ENCODE results near the gene SEMA4C. TPM values are rescaled to one million over a fixed set of nuclear protein-coding genes. Genes with fewer than 3 reads are reported as not detected.

SEMA4C gene
- total RNA-seq, 1 donor from 2014 or later: 32.0 TPM

DNA sequence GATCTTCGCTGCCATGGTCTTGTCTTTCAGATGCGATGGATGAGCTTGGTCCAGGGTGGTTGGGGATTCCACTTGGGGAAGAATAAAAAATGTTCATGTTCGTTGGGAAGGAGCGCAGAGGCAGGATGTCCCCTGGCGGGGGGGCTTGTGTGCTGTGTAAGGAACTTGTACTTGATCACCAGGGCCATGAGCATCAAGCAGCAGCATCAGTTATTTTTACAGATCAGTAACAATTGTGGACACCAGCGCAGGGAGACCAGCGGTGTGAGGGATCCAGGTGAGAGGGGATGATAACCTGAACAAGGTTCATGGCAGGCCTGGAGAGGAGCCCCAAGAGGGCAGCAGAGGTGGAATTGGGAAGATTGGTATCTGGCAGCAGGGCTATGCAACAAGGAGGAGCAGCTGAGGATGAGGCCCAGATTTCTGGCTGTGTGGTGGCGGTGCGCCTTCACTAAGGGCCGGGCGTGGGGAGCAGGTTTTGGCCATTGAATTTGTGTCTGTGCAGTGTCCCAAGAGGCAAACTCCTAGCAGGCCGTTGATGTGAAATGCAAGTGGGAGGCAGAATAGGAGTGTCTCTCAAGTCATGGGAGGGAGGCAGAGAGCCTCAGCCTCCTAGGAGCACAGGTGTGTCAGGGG is 49.9 kb downstream of the SEMA4C start:
- no peak for DNase-seq (ENCODE audit: low spot score)
- Mint-ChIP-seq H3K27me3 (ENCODE audit: low read depth) (no peaks in the 10 kb centered on the region), H3K9me3 (no peaks in the 10 kb centered on the region), H3K4me1 (ENCODE audit: low read depth) (peaks cover 44% of the 10 kb centered on the region), H3K27ac (no peak overlapping the region), H3K36me3 (ENCODE audit: low read depth) (peaks cover 49% of the 10 kb centered on the region), H3K4me3 (ENCODE audit: low read depth) (peak overlapping the region; percentile 0)
- intact Hi-C loops (cut with micrococcal nuclease): loop anchor here (5.0 kb wide), 3 partner anchors 37 to 218 kb away; partner anchors contain the start of gene ANKRD39

- Mint-ChIP-seq H3K27ac (no peak overlapping the region), H3K36me3 (ENCODE audit: low read depth) (peaks cover 49% of the 10 kb centered on the region), H3K9me3 (no peaks in the 10 kb centered on the region), H3K4me3 (ENCODE audit: low read depth) (peak overlapping the region; percentile 10), H3K27me3 (ENCODE audit: low read depth) (no peaks in the 10 kb centered on the region), H3K4me1 (ENCODE audit: low read depth) (peaks cover 45% of the 10 kb centered on the region)
- DNase-seq (ENCODE audit: low spot score): no peak
- intact Hi-C loops (cut with micrococcal nuclease): loop anchor here (5.0 kb wide), 3 partner anchors 38 to 217 kb away; partner anchors contain the start of gene ANKRD39
Measured at GRCh38 chr2:96819128-96819875, 50.6 kb downstream of the SEMA4C start.

- Mint-ChIP-seq H3K9me3 (no peaks in the 10 kb centered on the region), H3K27me3 (ENCODE audit: low read depth) (no peaks in the 10 kb centered on the region), H3K4me1 (ENCODE audit: low read depth) (peaks cover 45% of the 10 kb centered on the region), H3K36me3 (ENCODE audit: low read depth) (peaks cover 45% of the 10 kb centered on the region), H3K4me3 (ENCODE audit: low read depth) (peak overlapping the region; percentile 80), H3K27ac (no peak overlapping the region)
- no peak for DNase-seq (ENCODE audit: low spot score)
- intact Hi-C loops (cut with micrococcal nuclease): loop anchor here (5.0 kb wide), 3 partner anchors 39 to 216 kb away; partner anchors contain the start of gene ANKRD39
Measured at GRCh38 chr2:96817882-96818281, 52.0 kb downstream of the SEMA4C start.

DNA sequence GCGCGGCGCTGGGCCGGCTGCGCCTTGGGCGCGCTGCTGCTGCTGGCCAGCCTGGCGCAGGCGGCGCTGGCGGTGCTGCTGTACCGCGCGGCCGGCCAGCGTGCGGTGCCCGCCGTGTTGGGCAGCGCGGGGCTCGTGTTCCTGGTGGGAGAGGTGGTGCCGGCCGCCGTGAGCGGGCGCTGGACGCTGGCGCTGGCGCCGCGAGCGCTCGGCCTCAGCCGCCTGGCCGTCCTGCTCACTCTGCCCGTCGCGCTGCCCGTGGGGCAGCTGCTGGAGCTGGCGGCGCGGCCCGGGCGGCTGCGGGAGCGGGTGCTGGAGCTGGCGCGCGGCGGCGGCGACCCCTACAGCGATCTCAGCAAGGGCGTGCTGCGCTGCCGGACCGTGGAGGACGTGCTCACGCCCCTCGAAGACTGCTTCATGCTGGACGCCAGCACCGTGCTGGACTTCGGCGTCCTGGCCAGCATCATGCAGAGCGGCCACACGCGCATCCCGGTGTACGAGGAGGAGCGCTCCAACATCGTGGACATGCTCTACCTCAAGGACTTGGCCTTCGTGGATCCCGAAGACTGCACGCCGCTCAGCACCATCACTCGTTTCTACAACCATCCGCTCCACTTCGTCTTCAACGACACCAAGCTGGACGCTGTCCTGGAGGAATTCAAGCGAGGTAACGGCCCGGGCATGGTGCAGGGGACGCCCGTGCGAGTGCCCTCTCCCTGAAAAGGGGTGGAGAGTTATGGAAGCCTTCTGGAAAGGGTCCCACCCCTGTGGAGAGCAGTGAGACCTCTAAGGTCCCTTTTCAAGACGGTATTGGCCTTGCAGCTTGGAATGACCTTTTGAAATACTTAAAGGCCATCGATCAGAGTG is 52.8 kb downstream of the SEMA4C start:
- H3K36me3 Mint-ChIP-seq (ENCODE audit: low read depth): peaks cover 46% of the 10 kb centered on the region
- H3K27ac Mint-ChIP-seq: peak overlapping the region; percentile 6
- H3K27me3 Mint-ChIP-seq (ENCODE audit: low read depth): no peaks in the 10 kb centered on the region
- DNase-seq (ENCODE audit: low spot score): no peak
- peaks cover 44% of the 10 kb centered on the region for H3K4me1 Mint-ChIP-seq (ENCODE audit: low read depth)
- intact Hi-C loops (cut with micrococcal nuclease): loop anchor here (1.0 to 5.0 kb wide), 4 partner anchors 40 to 215 kb away; partner anchors contain the start of genes ANKRD39 and CNNM4
- H3K4me3 Mint-ChIP-seq (ENCODE audit: low read depth): peak overlapping the region; percentile 80
- H3K9me3 Mint-ChIP-seq: no peaks in the 10 kb centered on the region

- H3K4me3 Mint-ChIP-seq (ENCODE audit: low read depth): peak within 1 kb of the TSS; percentile 84
- H3K4me1 Mint-ChIP-seq (ENCODE audit: low read depth): peaks cover 41% of the 10 kb centered on the region
- intact Hi-C loops (cut with micrococcal nuclease): loop anchor here (1.0 to 5.0 kb wide), 4 partner anchors 41 to 214 kb away; partner anchors contain the start of genes ANKRD39 and CNNM4
Measured at GRCh38 chr2:96816127-96816835, 53.6 kb downstream of the SEMA4C start, which contains the start of gene CNNM3. Gene CNNM3, plus strand, starts transcription at chr2:96816268. Its CDS starts 10 bp downstream, at chr2:96816278.

DNA sequence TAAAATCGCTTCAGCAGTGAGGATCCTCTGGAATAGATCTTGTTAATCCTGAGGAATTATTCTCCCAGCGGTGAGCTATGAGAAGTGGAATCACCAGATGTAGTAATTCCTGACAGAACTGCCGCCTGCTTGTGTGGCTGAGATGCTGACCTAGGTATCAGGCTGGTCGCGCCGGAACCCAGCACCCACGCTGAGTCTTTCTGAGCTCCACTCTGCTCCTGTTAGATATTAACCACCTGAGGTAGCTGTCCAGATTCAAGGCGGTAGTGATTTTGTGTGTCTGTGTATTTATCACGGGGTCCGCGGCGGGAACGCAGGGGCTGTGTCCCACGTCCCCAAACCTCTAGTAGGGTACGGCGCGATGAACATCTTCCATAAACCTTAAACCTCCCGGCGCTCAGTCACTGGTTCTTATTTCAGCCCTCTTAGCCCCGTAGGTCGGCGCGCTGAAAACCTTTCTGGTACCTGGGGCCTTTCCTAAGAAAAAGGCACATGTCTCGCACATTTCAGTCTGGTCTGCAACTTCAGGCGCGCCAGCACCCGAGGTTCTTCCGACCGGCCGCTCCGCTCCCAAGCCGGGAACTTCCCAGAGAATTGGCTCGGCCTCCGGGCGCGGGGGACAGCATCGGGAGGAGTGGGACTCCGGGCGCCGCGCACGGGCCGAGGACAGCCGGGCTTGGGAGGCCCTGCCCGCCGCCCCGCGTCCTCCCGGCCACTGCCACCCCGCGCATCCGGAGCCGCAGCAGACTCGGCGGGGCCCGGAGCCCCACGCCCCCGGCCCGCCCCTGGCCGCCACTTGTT is 54.4 kb downstream of the SEMA4C start:
- Mint-ChIP-seq H3K36me3 (ENCODE audit: low read depth) (peaks cover 38% of the 10 kb centered on the region), H3K9me3 (no peaks in the 10 kb centered on the region), H3K27ac (peak overlapping the region; percentile 70), H3K27me3 (ENCODE audit: low read depth) (no peaks in the 10 kb centered on the region), H3K4me1 (ENCODE audit: low read depth) (peaks cover 34% of the 10 kb centered on the region), H3K4me3 (ENCODE audit: low read depth) (peak overlapping the region; percentile 84)
- intact Hi-C loops (cut with micrococcal nuclease): loop anchor here (1.0 to 5.0 kb wide), 4 partner anchors 42 to 213 kb away; partner anchors contain the start of genes ANKRD39 and CNNM4
- no peak for DNase-seq (ENCODE audit: low spot score)

More at GRCh38 chr2:96816127-96816835, 53.6 kb downstream of the SEMA4C start, which contains the start of gene CNNM3:
- no peaks in the 10 kb centered on the region for H3K9me3 Mint-ChIP-seq
- H3K36me3 Mint-ChIP-seq (ENCODE audit: low read depth): peaks cover 43% of the 10 kb centered on the region
- DNase-seq (ENCODE audit: low spot score): peak; percentile 95
- H3K27ac Mint-ChIP-seq: peak within 1 kb of the TSS; percentile 70
- H3K27me3 Mint-ChIP-seq (ENCODE audit: low read depth): no peaks in the 10 kb centered on the region

DNA sequence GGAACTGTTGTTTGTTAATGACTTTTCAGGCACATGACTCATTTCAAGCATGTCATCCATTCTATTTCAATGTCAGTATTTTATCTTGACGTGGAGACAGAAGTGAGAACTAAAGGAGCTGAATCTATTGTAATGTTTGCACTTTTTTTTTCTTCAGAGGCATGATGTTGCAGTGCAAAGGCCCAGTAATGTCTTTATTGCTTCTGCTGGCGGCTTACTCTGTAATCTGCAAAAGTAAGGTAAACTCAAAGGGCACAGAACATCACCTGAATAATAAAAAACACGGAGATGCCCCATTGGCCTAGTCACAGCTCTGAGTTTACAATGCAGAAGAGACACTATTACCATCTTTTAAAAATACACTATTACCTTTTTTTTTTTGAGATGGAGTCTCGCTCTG is 56.2 kb downstream of the SEMA4C start:
- DNase-seq (ENCODE audit: low spot score): no peak
- H3K27ac Mint-ChIP-seq: no peak overlapping the region
- peaks cover 20% of the 10 kb centered on the region for H3K36me3 Mint-ChIP-seq (ENCODE audit: low read depth)
- intact Hi-C loops (cut with micrococcal nuclease): no loop called here
- no peaks in the 10 kb centered on the region for H3K9me3 Mint-ChIP-seq
- H3K27me3 Mint-ChIP-seq (ENCODE audit: low read depth): no peaks in the 10 kb centered on the region
- no peak overlapping the region for H3K4me3 Mint-ChIP-seq (ENCODE audit: low read depth)
- peaks cover 20% of the 10 kb centered on the region for H3K4me1 Mint-ChIP-seq (ENCODE audit: low read depth)

DNA sequence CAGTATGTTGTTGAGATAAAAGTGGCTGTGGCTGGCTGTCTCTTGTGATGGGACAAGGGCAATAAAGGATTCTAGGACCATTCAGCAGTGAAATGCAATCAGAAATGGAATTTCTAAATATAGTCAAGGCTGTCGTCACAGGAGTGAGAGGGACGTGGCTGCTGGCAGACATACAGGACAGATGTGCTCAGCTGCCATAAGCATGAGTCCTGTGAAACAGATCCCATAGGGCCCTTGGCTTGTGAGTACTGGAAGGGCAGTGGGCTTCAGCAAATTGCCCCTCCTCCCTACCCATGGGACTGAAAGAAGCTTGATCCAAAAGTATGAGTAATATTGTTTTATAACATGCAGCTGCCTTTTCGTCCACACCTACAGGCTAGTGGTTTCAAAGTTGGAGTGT is 58.0 kb downstream of the SEMA4C start:
- Mint-ChIP-seq H3K27ac (no peak overlapping the region), H3K9me3 (no peaks in the 10 kb centered on the region), H3K4me3 (ENCODE audit: low read depth) (no peak overlapping the region), H3K4me1 (ENCODE audit: low read depth) (peaks cover 11% of the 10 kb centered on the region), H3K36me3 (ENCODE audit: low read depth) (peaks cover 4% of the 10 kb centered on the region), H3K27me3 (ENCODE audit: low read depth) (no peaks in the 10 kb centered on the region)
- intact Hi-C loops (cut with micrococcal nuclease): no loop called here
- DNase-seq (ENCODE audit: low spot score): no peak

GRCh38 chr2:96810783-96811192 is 59.1 kb downstream of the SEMA4C start:
- Mint-ChIP-seq H3K27me3 (ENCODE audit: low read depth) (no peaks in the 10 kb centered on the region), H3K27ac (no peak overlapping the region), H3K4me1 (ENCODE audit: low read depth) (peaks cover 19% of the 10 kb centered on the region), H3K9me3 (no peaks in the 10 kb centered on the region), H3K36me3 (ENCODE audit: low read depth) (peaks cover 8% of the 10 kb centered on the region), H3K4me3 (ENCODE audit: low read depth) (no peak overlapping the region)
- DNase-seq (ENCODE audit: low spot score): no peak
- intact Hi-C loops (cut with micrococcal nuclease): no loop called here

DNA sequence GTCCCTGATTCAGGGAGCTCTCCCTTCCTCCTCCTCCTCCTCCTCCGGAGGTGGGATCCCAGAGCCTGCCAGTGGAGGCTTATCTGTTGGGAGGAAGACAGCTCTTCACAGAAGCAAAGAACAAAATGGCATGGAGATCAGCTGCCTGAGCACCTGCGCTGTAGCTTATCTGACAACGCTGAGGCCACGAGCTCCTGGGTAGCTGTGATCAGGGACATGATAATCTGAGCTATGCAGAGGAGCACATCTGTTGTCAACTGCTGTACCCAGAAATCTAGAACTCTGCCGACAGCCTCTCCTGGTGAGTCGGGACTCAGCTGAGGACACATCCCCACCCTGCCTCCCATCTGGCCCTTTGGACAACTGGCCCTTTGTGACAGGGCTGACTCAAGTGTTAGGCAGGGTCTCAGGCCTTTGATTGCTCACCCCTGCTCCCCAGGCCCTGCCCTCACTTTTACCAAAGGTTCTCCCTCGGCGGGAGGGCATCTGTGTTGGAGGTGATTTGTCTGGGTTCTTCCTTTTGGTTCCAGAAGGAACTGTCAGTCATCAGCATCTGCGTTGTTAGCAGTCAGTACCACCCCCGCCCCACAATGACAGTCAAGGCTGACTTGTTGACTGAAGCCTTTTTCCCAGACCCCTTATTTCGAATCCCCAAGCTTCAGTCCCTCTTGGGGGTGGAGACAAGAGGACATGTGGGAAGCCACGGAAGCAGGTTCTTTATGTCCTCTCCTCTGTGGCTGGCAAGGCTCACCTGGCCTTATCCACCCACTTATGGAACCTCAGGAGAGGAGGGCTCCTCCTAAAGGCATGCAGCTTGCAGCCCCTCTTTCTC is 59.7 kb downstream of the SEMA4C start:
- peaks cover 15% of the 10 kb centered on the region for H3K4me1 Mint-ChIP-seq (ENCODE audit: low read depth)
- H3K4me3 Mint-ChIP-seq (ENCODE audit: low read depth): no peak overlapping the region
- H3K27ac Mint-ChIP-seq: no peak overlapping the region
- H3K27me3 Mint-ChIP-seq (ENCODE audit: low read depth): no peaks in the 10 kb centered on the region
- intact Hi-C loops (cut with micrococcal nuclease): no loop called here
- H3K9me3 Mint-ChIP-seq: no peaks in the 10 kb centered on the region
- peaks cover 8% of the 10 kb centered on the region for H3K36me3 Mint-ChIP-seq (ENCODE audit: low read depth)
- DNase-seq (ENCODE audit: low spot score): no peak
